ENCODE results near the gene NKD2. TPM values are rescaled to one million over a fixed set of nuclear protein-coding genes. Genes with fewer than 3 reads are reported as not detected.

NKD2 gene
- total and polyA plus RNA-seq, 11 donors = 0.56 to 6.6 (median 2.3) TPM

DNA sequence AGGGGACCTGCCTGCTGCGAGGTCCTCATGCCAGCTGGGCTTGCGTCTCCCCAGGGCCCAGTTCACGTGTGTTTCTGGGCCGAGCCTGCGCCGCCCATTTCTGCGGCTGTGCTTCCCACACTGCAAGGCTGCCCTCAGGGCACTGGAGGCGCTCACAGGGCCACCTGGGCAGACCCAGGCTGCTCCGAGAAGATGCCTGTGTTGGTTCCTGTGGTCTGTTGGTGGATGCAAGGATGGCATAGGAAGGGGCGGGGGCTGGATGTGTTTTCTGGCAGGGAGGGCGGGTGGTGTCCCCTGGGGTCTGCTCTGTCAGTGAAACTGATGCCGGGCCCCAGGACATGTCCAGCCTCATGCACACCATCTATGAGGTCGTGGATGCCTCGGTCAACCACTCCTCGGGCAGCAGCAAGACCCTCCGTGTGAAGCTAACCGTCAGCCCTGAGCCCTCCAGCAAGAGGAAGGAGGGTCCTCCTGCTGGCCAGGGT, 25.9 kb downstream of the NKD2 start:
- 95 to 97% (median 96%) methylated on average over 15 to 17 of the region's 17 CpGs for WGBS, 4 donors
- ATAC-seq = no peak
- peak in 2 of 5 donors; percentile 16 to 44 for DNase-seq
- Histone ChIP-seq H3K27me3 (peaks cover 0 to 1% (median 0%) of the 10 kb centered on the region in 9 donors), H3K36me3 (peaks cover 0 to 3% (median 0%) of the 10 kb centered on the region in 9 donors), H3K4me1 (no peaks in the 10 kb centered on the region), H3K9me3 (no peaks in the 10 kb centered on the region), H3K27ac (no peak overlapping the region), H3K4me3 (no peak overlapping the region)
- TF ChIP-seq POLR2A (IDR thresholded peaks at IDR 0.05) = no peak
- TF ChIP-seq, protein P1, sequence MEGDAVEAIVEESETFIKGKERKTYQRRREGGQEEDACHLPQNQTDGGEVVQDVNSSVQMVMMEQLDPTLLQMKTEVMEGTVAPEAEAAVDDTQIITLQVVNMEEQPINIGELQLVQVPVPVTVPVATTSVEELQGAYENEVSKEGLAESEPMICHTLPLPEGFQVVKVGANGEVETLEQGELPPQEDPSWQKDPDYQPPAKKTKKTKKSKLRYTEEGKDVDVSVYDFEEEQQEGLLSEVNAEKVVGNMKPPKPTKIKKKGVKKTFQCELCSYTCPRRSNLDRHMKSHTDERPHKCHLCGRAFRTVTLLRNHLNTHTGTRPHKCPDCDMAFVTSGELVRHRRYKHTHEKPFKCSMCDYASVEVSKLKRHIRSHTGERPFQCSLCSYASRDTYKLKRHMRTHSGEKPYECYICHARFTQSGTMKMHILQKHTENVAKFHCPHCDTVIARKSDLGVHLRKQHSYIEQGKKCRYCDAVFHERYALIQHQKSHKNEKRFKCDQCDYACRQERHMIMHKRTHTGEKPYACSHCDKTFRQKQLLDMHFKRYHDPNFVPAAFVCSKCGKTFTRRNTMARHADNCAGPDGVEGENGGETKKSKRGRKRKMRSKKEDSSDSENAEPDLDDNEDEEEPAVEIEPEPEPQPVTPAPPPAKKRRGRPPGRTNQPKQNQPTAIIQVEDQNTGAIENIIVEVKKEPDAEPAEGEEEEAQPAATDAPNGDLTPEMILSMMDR (IDR thresholded peaks at IDR 0.05) = no peak
- intact Hi-C loops (cut with DNase I) = no loop called here

DNA sequence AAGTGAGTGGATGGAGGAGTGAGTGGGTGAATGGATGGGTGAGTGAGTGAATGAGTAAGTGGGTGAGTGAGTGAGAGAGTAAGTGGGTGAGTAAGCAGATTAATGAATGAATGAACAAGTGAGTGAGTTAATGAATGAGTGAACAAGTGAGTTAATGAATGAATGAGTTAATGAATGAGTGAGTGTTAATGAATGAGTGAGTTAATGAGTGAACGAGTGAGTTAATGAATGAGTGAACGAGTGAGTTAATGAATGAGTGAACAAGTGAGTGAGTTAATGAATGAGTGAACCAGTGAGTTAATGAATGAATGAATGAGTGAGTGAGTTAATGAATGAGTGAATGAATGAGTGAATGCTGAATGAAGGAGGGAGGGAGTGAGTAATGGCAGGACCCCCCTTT, 26.4 kb downstream of the NKD2 start:
- no peaks in the 10 kb centered on the region for H3K9me3 ChIP-seq
- H3K27me3 ChIP-seq = no peaks in the 10 kb centered on the region
- WGBS, 4 donors = 89 to 97% (median 92%) methylated on average over 2 of the region's 2 CpGs
- H3K27ac ChIP-seq = no peak overlapping the region
- DNase-seq = no peak
- intact Hi-C loops (cut with DNase I) = no loop called here
- TF ChIP-seq POLR2A (IDR thresholded peaks at IDR 0.05) = no peak
- TF ChIP-seq, protein P1 (IDR thresholded peaks at IDR 0.05) = no peak
- ATAC-seq = no peak
- H3K36me3 ChIP-seq = peaks cover 0 to 3% (median 0%) of the 10 kb centered on the region in 9 donors
- H3K4me3 ChIP-seq = no peak overlapping the region
- no peaks in the 10 kb centered on the region for H3K4me1 ChIP-seq

DNA sequence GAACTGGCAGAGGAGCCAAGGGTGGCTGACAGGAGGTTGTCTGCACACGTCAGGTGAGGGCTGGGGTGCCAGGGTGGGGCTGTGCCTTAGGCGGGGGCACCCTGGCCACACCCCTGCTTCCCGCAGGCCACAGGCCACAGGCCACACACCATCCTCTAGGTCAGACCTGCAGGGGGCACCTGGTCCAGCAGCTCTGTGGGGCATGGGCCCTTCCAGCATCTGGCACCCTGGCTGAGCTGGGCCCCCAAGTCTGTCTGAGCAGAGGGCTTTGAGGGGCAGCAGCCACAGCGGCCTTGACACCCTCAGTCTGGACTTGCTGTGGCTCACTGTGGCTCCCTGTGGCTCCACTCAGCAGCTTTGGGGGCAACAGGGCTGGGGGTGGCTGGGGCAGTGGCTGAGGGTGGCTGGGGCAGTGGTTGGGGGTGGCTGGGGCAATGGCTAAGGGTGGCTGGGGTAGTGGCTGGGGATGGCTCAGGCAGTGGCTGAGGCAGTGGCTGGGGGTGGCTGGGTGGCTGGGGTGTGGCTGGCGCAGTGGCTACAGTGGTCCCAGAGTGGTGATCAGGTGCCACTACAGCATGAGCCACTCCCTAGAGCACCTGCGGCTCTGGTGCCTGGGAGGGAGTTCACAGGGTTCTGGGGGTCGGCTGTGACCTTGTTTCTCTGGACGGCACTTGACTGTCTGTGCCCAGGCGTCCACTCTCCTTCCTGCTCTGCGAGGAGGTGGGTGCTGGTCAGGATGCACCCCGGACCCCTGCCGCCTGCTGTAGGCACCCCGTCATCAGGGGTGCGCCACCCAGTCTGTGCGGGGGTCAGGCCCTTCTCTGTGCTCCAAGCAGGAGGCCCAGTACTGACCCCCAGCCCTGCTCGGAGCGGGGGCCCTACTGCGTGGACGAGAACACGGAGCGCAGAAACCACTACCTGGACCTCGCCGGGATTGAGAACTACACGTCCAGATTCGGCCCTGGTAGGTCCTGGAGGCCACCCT, 27.1 kb downstream of the NKD2 start:
- ATAC-seq = no peak
- peak in 3 of 5 donors; percentile 15 to 61 (median 23) for DNase-seq
- TF ChIP-seq POLR2A (IDR thresholded peaks at IDR 0.05) = no peak
- TF ChIP-seq, protein P1 (IDR thresholded peaks at IDR 0.05) = no peak
- Histone ChIP-seq H3K27ac (no peak overlapping the region), H3K36me3 (peaks cover 0 to 3% (median 0%) of the 10 kb centered on the region in 9 donors), H3K4me1 (no peaks in the 10 kb centered on the region), H3K4me3 (no peak overlapping the region), H3K9me3 (no peaks in the 10 kb centered on the region), H3K27me3 (no peaks in the 10 kb centered on the region)
- WGBS, 4 donors = 95 to 97% (median 96%) methylated on average over 15 to 25 of the region's 25 CpGs
- intact Hi-C loops (cut with DNase I) = no loop called here

DNA sequence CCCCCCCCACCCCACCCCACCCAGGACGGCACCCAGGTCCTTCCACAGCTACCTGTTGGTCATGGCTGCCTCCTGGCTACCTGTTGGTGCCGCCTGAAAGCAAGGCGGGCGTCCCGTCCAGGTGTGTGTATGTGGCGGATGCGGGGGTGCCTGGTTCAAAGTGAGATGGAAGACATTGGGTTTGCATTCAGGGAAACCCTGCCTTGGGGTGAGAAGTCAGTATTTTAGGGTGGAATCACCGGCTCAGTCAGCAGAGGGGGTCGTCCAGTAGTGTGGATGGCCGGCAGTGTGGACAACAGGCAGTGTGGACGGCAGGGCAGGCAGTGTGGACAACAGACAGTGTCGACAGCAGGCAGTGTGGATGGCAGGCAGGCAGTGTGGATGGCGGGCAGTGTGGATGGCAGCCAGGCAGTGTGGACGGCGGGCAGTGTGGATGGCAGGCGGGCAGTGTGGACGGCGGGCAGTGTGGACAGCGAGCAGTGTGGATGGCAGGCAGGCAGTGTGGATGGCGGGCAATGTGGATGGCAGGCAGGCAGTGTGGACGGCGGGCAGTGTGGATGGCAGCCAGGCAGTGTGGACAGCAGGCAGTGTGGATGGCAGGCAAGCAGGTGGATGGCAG, 28.0 kb downstream of the NKD2 start:
- no peak for TF ChIP-seq POLR2A (IDR thresholded peaks at IDR 0.05)
- TF ChIP-seq, protein P1 (IDR thresholded peaks at IDR 0.05) = no peak
- 85 to 94% (median 91%) methylated on average over 20 to 22 of the region's 22 CpGs for WGBS, 4 donors

More for the DNA sequence above, 28.0 kb downstream of the NKD2 start:
- Histone ChIP-seq H3K4me3 (no peak overlapping the region), H3K27me3 (no peaks in the 10 kb centered on the region), H3K4me1 (no peaks in the 10 kb centered on the region), H3K9me3 (no peaks in the 10 kb centered on the region), H3K27ac (no peak overlapping the region), H3K36me3 (peaks cover 0 to 3% (median 0%) of the 10 kb centered on the region in 9 donors)
- intact Hi-C loops (cut with DNase I) = no loop called here
- ATAC-seq = no peak
- peak in 2 of 5 donors; percentile 18 to 54 for DNase-seq
